H9 (cell line): ENCODE data around the gene ITPR3. TPM values are rescaled to one million over a fixed set of nuclear protein-coding genes. Genes with fewer than 3 reads are reported as not detected.

Experiments used
- DNase-seq: peaks from one replicate; pipeline ENCODE4 v3.0.0-alpha.2; 2017
- H2AFZ ChIP-seq: one replicate; pipeline ENCODE4 v1.6.1; 2013; ENCODE audit warnings: mild to moderate bottlenecking, low read length, control low read depth, moderate library complexity
- H2AK5ac ChIP-seq: 2 replicates; pipeline ENCODE4 v1.6.1; 2013; ENCODE audit warnings: low read length, control low read depth, mixed read lengths; ENCODE audit not compliant: insufficient read length
- H2BK120ac ChIP-seq: one replicate; pipeline ENCODE4 v1.6.1; 2013; ENCODE audit warnings: low read depth, mild to moderate bottlenecking, low read length, control low read depth, inconsistent platforms; ENCODE audit not compliant: poor library complexity, severe bottlenecking
- H2BK12ac ChIP-seq: 2 replicates; pipeline ENCODE4 v1.6.1; 2013; ENCODE audit warnings: low read length, control low read depth, mixed read lengths, low read depth; ENCODE audit not compliant: insufficient read length
- H2BK15ac ChIP-seq: 2 replicates; pipeline ENCODE4 v1.6.1; 2013; ENCODE audit warnings: low read depth, low read length, control low read depth
- H2BK20ac ChIP-seq: one replicate; pipeline ENCODE4 v1.6.1; 2013; ENCODE audit warnings: low read depth, mild to moderate bottlenecking, low read length, control low read depth, inconsistent platforms; ENCODE audit not compliant: poor library complexity, severe bottlenecking
- H2BK5ac ChIP-seq: 2 replicates; pipeline ENCODE4 v1.6.1; 2013; ENCODE audit warnings: low read length, control low read depth, mixed read lengths; ENCODE audit not compliant: insufficient read length
- H3K14ac ChIP-seq: 2 replicates; pipeline ENCODE4 v1.6.1; 2013; ENCODE audit warnings: low read length, control low read depth; ENCODE audit not compliant: insufficient read depth
- H3K18ac ChIP-seq: 2 replicates; pipeline ENCODE4 v1.6.1; 2013; ENCODE audit warnings: low read depth, mild to moderate bottlenecking, mixed read lengths, low read length, control low read depth; ENCODE audit not compliant: insufficient read length
- H3K23ac ChIP-seq: 2 replicates; pipeline ENCODE4 v1.6.1; 2013; ENCODE audit warnings: low read length, control low read depth, mixed read lengths, low read depth; ENCODE audit not compliant: insufficient read length
- H3K23me2 ChIP-seq: 2 replicates; pipeline ENCODE4 v1.6.1; 2013; ENCODE audit warnings: low read depth, mild to moderate bottlenecking, mixed read lengths, low read length, control low read depth; ENCODE audit not compliant: insufficient read length, poor library complexity, severe bottlenecking
- H3K27ac ChIP-seq: 2 replicates; pipeline ENCODE4 v1.5.1; 2013; ENCODE audit warnings: low read length, control low read depth, mixed read lengths, low read depth; ENCODE audit not compliant: insufficient read length
- H3K27me3 ChIP-seq: 2 replicates; pipeline ENCODE4 v1.6.1; 2013; ENCODE audit warnings: low read length, control low read depth, inconsistent platforms; ENCODE audit not compliant: insufficient read depth
- H3K4ac ChIP-seq: 2 replicates; pipeline ENCODE4 v1.6.1; 2013; ENCODE audit warnings: low read depth, mild to moderate bottlenecking, control low read depth, inconsistent platforms, low read length, moderate library complexity
- H3K4me1 ChIP-seq: 2 replicates; pipeline ENCODE4 v1.6.1; 2013; ENCODE audit warnings: low read length, control low read depth, inconsistent platforms; ENCODE audit not compliant: insufficient read depth
- H3K4me2 ChIP-seq: 2 replicates; pipeline ENCODE4 v1.6.1; 2013; ENCODE audit warnings: low read length, control low read depth, mixed read lengths; ENCODE audit not compliant: insufficient read length, insufficient read depth
- H3K56ac ChIP-seq: 2 replicates; pipeline ENCODE4 v1.6.1; 2013; ENCODE audit warnings: low read depth, mild to moderate bottlenecking, mixed read lengths, low read length, control low read depth; ENCODE audit not compliant: insufficient read length
- H3K79me1 ChIP-seq: 2 replicates; pipeline ENCODE4 v1.6.1; 2013; ENCODE audit warnings: low read depth, mild to moderate bottlenecking, moderate library complexity, low read length, control low read depth, inconsistent platforms; ENCODE audit not compliant: insufficient read depth, poor library complexity, severe bottlenecking
- H3K79me2 ChIP-seq: 2 replicates; pipeline ENCODE4 v1.6.1; 2013; ENCODE audit warnings: low read length, control low read depth, inconsistent platforms; ENCODE audit not compliant: insufficient read depth
- H3K9ac ChIP-seq: 2 replicates; pipeline ENCODE4 v1.6.1; 2013; ENCODE audit warnings: low read length, control low read depth, mixed read lengths; ENCODE audit not compliant: insufficient read length; ENCODE audit errors: extremely low read depth
- H3K9me3 ChIP-seq: one replicate; pipeline ENCODE4 v1.6.1; 2013; ENCODE audit warnings: low read depth, low read length, inconsistent platforms; ENCODE audit not compliant: control insufficient read depth
- H3T11ph ChIP-seq: one replicate; pipeline ENCODE4 v1.6.1; 2013; ENCODE audit warnings: mild to moderate bottlenecking, low read length, control low read depth, inconsistent platforms
- H4K20me1 ChIP-seq: one replicate; pipeline ENCODE4 v1.6.1; 2013; ENCODE audit not compliant: control insufficient read depth, insufficient read length, insufficient read depth
- H4K5ac ChIP-seq: 2 replicates; pipeline ENCODE4 v1.6.1; 2013; ENCODE audit warnings: low read depth, mild to moderate bottlenecking, mixed read lengths, low read length, control low read depth; ENCODE audit not compliant: insufficient read length
- H4K8ac ChIP-seq: replicated peaks from 2 replicates; pipeline ENCODE4 v1.6.1; 2013; ENCODE audit warnings: low read length, control low read depth, mixed read lengths, low read depth; ENCODE audit not compliant: insufficient read length
- H4K91ac ChIP-seq: 2 replicates; pipeline ENCODE4 v1.6.1; 2013; ENCODE audit warnings: low read depth, mild to moderate bottlenecking, moderate library complexity, mixed read lengths, low read length, control low read depth; ENCODE audit not compliant: insufficient read length
- H3K27ac Mint-ChIP-seq, 3 experiments: 2 replicates in 2 of 3; 3 replicates in 1 of 3; pipeline ENCODE4 v1.8.0; 2020 to 2021; ENCODE audit warnings: mixed read lengths in 3 of 3, mild to moderate bottlenecking in 1 of 3, moderate library complexity in 1 of 3
- H3K27me3 Mint-ChIP-seq: 2 replicates; pipeline ENCODE4 v1.8.0; 2021; ENCODE audit warnings: low read depth, mild to moderate bottlenecking, moderate library complexity, mixed read lengths
- H3K36me3 Mint-ChIP-seq, 3 experiments: 2 replicates in 2 of 3; 3 replicates in 1 of 3; pipeline ENCODE4 v1.8.0; 2020 to 2021; ENCODE audit warnings: low read depth in 3 of 3, mixed read lengths in 3 of 3; ENCODE audit not compliant: insufficient read depth in 1 of 3
- H3K4me1 Mint-ChIP-seq, 2 experiments: 2 replicates each; pipeline ENCODE4 v1.8.0; 2020; ENCODE audit warnings: mixed read lengths in 2 of 2
- H3K4me3 Mint-ChIP-seq, 2 experiments: 2 replicates in 1 of 2; 3 replicates in 1 of 2; pipeline ENCODE4 v1.8.0; 2020 to 2021; ENCODE audit warnings: mild to moderate bottlenecking in 2 of 2, mixed read lengths in 2 of 2, moderate library complexity in 1 of 2
- H3K9me3 Mint-ChIP-seq, 2 experiments: 2 replicates in 1 of 2; 3 replicates in 1 of 2; pipeline ENCODE4 v1.8.0; 2020; ENCODE audit warnings: mild to moderate bottlenecking in 2 of 2, mixed read lengths in 2 of 2, moderate library complexity in 1 of 2
- CTCF ChIP-seq: fragments of 200-600 bp; sonication (generic); conservative IDR thresholded peaks from 3 replicates; pipeline ENCODE4 v1.8.0; 2021; ENCODE audit warnings: antibody characterized with exemption, mild to moderate bottlenecking
- WGBS: extraction: QIAGEN DNeasy Blood & Tissue Kit; methylation state at CpG from one replicate; pipeline ENCODE4 v1.1.7; 2013; ENCODE audit warnings: missing lambda C conversion rate, low lambda C conversion rate, mixed read lengths; ENCODE audit not compliant: insufficient read length; ENCODE audit errors: extremely low coverage; 5-methylcytosine and 5-hydroxymethylcytosine counted together
- microRNA-seq: library from miRNA; unstranded; fragments of <30 nt; microRNA quantifications from one replicate; pipeline ENCODE4, GENCODE V29; 2020; ENCODE audit warnings: borderline microRNAs expressed
- total RNA-seq: library from RNA; stranded (reverse); gene quantifications from 2 replicates; pipeline ENCODE4 v1.2.1, GENCODE V29; 2021

ITPR3 gene
- total RNA-seq, 1 experiment from 2014 or later, result 40.3 TPM

GRCh38 chr6:33745548-33745947 is 124.4 kb downstream of the ITPR3 start:
- Histone ChIP-seq H2BK5ac (no peak overlapping the region), H3K27ac (no peak overlapping the region), H3K23me2 (no peaks in the 10 kb centered on the region), H2BK12ac (no peak overlapping the region), H2BK120ac (no peak overlapping the region), H3K4me2 (no peak overlapping the region), H3K79me1 (no peaks in the 10 kb centered on the region), H4K8ac (no peak overlapping the region), H4K5ac (no peak overlapping the region), H2BK15ac (no peak overlapping the region), H3K9me3 (no peaks in the 10 kb centered on the region), H3K4ac (no peak overlapping the region), H3T11ph (no peak overlapping the region), H2AK5ac (no peak overlapping the region), H3K56ac (no peak overlapping the region), H3K14ac (no peak overlapping the region), H4K20me1 (no peaks in the 10 kb centered on the region), H3K4me1 (peaks cover 8% of the 10 kb centered on the region; the same call in 1 of the 2 replicates), H3K79me2 (no peaks in the 10 kb centered on the region), H3K27me3 (no peaks in the 10 kb centered on the region), H3K23ac (no peak overlapping the region), H2AFZ (no peak overlapping the region), H2BK20ac (no peak overlapping the region), H4K91ac (no peak overlapping the region), H3K9ac (no peak overlapping the region), H3K18ac (no peak overlapping the region)
- H3K4me3 Mint-ChIP-seq, result peak overlapping the region in 1 of 2 experiments; percentile 14; a peak in 1 of 5 replicates
- peaks cover 9% of the 10 kb centered on the region for H3K27me3 Mint-ChIP-seq
- no peak for TF ChIP-seq CTCF
- DNase-seq, result no peak
- no peaks in the 10 kb centered on the region for H3K9me3 Mint-ChIP-seq
- H3K27ac Mint-ChIP-seq, result peak overlapping the region in 1 of 3 experiments; percentile 59; a peak in 2 of 7 replicates
- WGBS, result no CpG with 5 or more reads among the region's 7 CpGs
- H3K4me1 Mint-ChIP-seq, result peaks cover 50 to 68% of the 10 kb centered on the region in 2 experiments
- no peaks in the 10 kb centered on the region; a peak in 1 of 7 replicates for H3K36me3 Mint-ChIP-seq

Small RNAs within 50 kb of the gene (microRNA-seq; reads per million reads assigned to microRNA genes)
- 1.0 reads per million for gene MIR3934

Other genes with a start within 250 kb of the ITPR3 start
- gene KIFC1, start 229.5 kb upstream of the ITPR3 start, total RNA-seq, result 73.1 and 73.8 TPM in 2 replicates
- 49.8 and 56.8 TPM in 2 replicates for gene PHF1, start 210.3 kb upstream of the ITPR3 start, total RNA-seq
- gene CUTA, start 203.2 kb upstream of the ITPR3 start, total RNA-seq, result 257 and 264 TPM in 2 replicates
- 111 and 121 TPM in 2 replicates for gene SYNGAP1, start 201.3 kb upstream of the ITPR3 start, total RNA-seq
- gene ZBTB9, start 166.7 kb upstream of the ITPR3 start, total RNA-seq, result 48.1 and 53.1 TPM in 2 replicates
- gene BAK1, start 41.0 kb upstream of the ITPR3 start, total RNA-seq, result 40.0 and 41.4 TPM in 2 replicates
- 134 and 140 TPM in 2 replicates for gene UQCC2, start 90.4 kb downstream of the ITPR3 start, total RNA-seq
- 0.29 and 0.46 TPM in 2 replicates for gene IP6K3, start 125.6 kb downstream of the ITPR3 start, total RNA-seq
- 82.0 and 91.8 TPM in 2 replicates for gene LEMD2, start 167.8 kb downstream of the ITPR3 start, total RNA-seq
- not detected in 2 replicates for gene MLN, start 182.7 kb downstream of the ITPR3 start, total RNA-seq